ENCODE measurements around the gene HEXD. TPM values are rescaled to one million over a fixed set of nuclear protein-coding genes. Genes with fewer than 3 reads are reported as not detected.
"Not testable (repeated sequence)": the region's sequence is repeated elsewhere in the genome, so short reads cannot be mapped to it uniquely, and the experiment has no call there.

The HEXD gene
- polyA plus RNA-seq, 3 donors: 8.9 to 61.5 (median 12.7) TPM

GRCh38 chr17:82380860-82381702 lies 37.1 kb upstream of the HEXD start:
- no peak overlapping the region for H3K4me2 ChIP-seq (replicated peaks; ENCODE audit: extremely low read depth, low read length, poor library complexity, severe bottlenecking)
- Mint-ChIP-seq H3K4me1 (no peaks in the 10 kb centered on the region), H3K9me3 (peaks cover 0 to 7% (median 0%) of the 10 kb centered on the region in 7 donors), H3K36me3 (no peaks in the 10 kb centered on the region), H3K4me3 (peak overlapping the region in 1 of 2 donors; percentile 35), H3K27ac (peak overlapping the region in 1 of 7 donors; percentile 39), H3K27me3 (ENCODE audit: low read depth in 3 of 3) (peaks cover 31 to 67% (median 44%) of the 10 kb centered on the region in 3 donors)
- no peak for DNase-seq
- no peaks in the 10 kb centered on the region for H3K79me2 ChIP-seq (ENCODE audit: insufficient read depth, low read length)
- no peak overlapping the region for H2AFZ ChIP-seq (ENCODE audit: insufficient read depth, low read depth, low read length, poor library complexity, severe bottlenecking)
- H3K27ac ChIP-seq (ENCODE audit: low read depth in 1 of 2, low read length in 2 of 2): no peak overlapping the region
- no peak overlapping the region for H3K9ac ChIP-seq (ENCODE audit: insufficient read depth, low read length, poor library complexity, severe bottlenecking)
- WGBS (ENCODE audit: insufficient coverage): 83% methylated on average over 18 of the region's 23 CpGs
- no peak overlapping the region for H3K4me3 ChIP-seq (replicated peaks in 1 of 3; ENCODE audit: low read depth in 2 of 3, low read length in 3 of 3)
- H3K9me3 ChIP-seq (replicated peaks in 1 of 2; ENCODE audit: control insufficient read depth in 1 of 2, insufficient read depth in 1 of 2, low read length in 2 of 2): no peaks in the 10 kb centered on the region
- H3K27me3 ChIP-seq (ENCODE audit: control insufficient read depth in 2 of 2, insufficient read depth in 2 of 2, low read length in 2 of 2): peaks cover 0 to 29% of the 10 kb centered on the region in 2 donors
- intact Hi-C loops (cut with micrococcal nuclease): no loop called here
- TF ChIP-seq CTCF (IDR thresholded peaks at IDR 0.05): no peak
- no peaks in the 10 kb centered on the region for H4K20me1 ChIP-seq (ENCODE audit: insufficient read depth, low read length)
- no peaks in the 10 kb centered on the region for H3K4me1 ChIP-seq (ENCODE audit: control insufficient read depth in 1 of 2, insufficient read depth in 2 of 2, low read length in 2 of 2)
- no peaks in the 10 kb centered on the region for H3K36me3 ChIP-seq (replicated peaks in 1 of 2; ENCODE audit: control insufficient read depth in 1 of 2, insufficient read depth in 2 of 2, low read length in 2 of 2)

GRCh38 chr17:82381703-82382009 lies 36.5 kb upstream of the HEXD start:
- H3K27ac ChIP-seq (ENCODE audit: low read depth in 1 of 2, low read length in 2 of 2); H3K9ac ChIP-seq (ENCODE audit: insufficient read depth, low read length, poor library complexity, severe bottlenecking); H2AFZ ChIP-seq (ENCODE audit: insufficient read depth, low read depth, low read length, poor library complexity, severe bottlenecking); intact Hi-C loops (cut with micrococcal nuclease); H3K9me3 Mint-ChIP-seq; H3K4me2 ChIP-seq (replicated peaks; ENCODE audit: extremely low read depth, low read length, poor library complexity, severe bottlenecking); DNase-seq; H3K27ac Mint-ChIP-seq; H3K79me2 ChIP-seq (ENCODE audit: insufficient read depth, low read length); H4K20me1 ChIP-seq (ENCODE audit: insufficient read depth, low read length); H3K4me3 ChIP-seq (replicated peaks in 1 of 3; ENCODE audit: low read depth in 2 of 3, low read length in 3 of 3); H3K4me1 ChIP-seq (ENCODE audit: control insufficient read depth in 1 of 2, insufficient read depth in 2 of 2, low read length in 2 of 2); H3K36me3 ChIP-seq (replicated peaks in 1 of 2; ENCODE audit: control insufficient read depth in 1 of 2, insufficient read depth in 2 of 2, low read length in 2 of 2); H3K9me3 ChIP-seq (replicated peaks in 1 of 2; ENCODE audit: control insufficient read depth in 1 of 2, insufficient read depth in 1 of 2, low read length in 2 of 2); H3K4me1 Mint-ChIP-seq; H3K36me3 Mint-ChIP-seq: not testable (repeated sequence)
- peaks cover 0 to 31% of the 10 kb centered on the region in 2 donors for H3K27me3 ChIP-seq (ENCODE audit: control insufficient read depth in 2 of 2, insufficient read depth in 2 of 2, low read length in 2 of 2)
- whole genome bisulfite sequencing (ENCODE audit: insufficient coverage): 76% methylated on average over 7 of the region's 10 CpGs
- H3K4me3 Mint-ChIP-seq: peak overlapping the region in 1 of 2 donors; percentile 35
- H3K27me3 Mint-ChIP-seq (ENCODE audit: low read depth in 3 of 3): peaks cover 27 to 67% (median 45%) of the 10 kb centered on the region in 3 donors

DNA sequence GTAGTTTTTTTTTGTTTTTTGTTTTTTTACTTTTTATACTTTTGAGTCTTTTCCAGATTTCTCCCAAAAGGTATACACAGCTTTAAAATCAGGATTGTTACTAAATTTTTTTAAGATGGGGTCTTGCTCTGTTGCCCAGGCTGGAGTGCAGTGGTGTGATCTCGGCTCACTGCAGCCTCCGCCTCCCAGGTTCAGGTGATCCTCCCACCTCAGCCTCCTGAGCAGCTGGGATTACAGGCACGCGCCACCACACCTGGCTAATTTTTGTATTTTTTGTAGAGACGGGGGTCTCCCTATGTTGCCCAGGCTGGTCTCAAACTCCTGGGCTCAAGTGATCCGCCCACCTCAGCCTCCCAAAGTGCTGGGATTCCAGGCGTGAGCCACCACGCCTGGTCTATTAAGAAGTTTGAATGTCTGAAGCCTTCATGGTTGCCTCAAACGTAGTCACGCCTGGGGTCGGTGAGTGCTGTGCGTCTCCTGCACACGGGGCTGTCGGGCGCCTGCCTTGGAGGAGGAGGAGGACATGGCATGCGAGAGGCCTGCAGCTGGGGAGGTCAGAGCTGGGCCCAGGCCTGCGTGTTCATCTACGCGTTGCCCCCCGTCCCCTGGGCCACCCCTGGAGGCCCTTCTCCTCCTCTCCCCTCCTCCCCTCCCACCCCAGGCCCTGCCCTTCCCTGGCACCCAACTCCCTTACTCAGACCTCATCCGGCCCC lies 35.8 kb upstream of the HEXD start:
- H3K36me3 ChIP-seq (replicated peaks in 1 of 2; ENCODE audit: control insufficient read depth in 1 of 2, insufficient read depth in 2 of 2, low read length in 2 of 2); H3K9me3 ChIP-seq (replicated peaks in 1 of 2; ENCODE audit: control insufficient read depth in 1 of 2, insufficient read depth in 1 of 2, low read length in 2 of 2); H3K9ac ChIP-seq (ENCODE audit: insufficient read depth, low read length, poor library complexity, severe bottlenecking); H3K4me1 ChIP-seq (ENCODE audit: control insufficient read depth in 1 of 2, insufficient read depth in 2 of 2, low read length in 2 of 2); H3K79me2 ChIP-seq (ENCODE audit: insufficient read depth, low read length); H3K4me1 Mint-ChIP-seq; H3K4me3 ChIP-seq (replicated peaks in 1 of 3; ENCODE audit: low read depth in 2 of 3, low read length in 3 of 3); H3K36me3 Mint-ChIP-seq; H3K4me3 Mint-ChIP-seq; H3K9me3 Mint-ChIP-seq; intact Hi-C loops (cut with micrococcal nuclease); H3K4me2 ChIP-seq (replicated peaks; ENCODE audit: extremely low read depth, low read length, poor library complexity, severe bottlenecking); H4K20me1 ChIP-seq (ENCODE audit: insufficient read depth, low read length); H3K27ac ChIP-seq (ENCODE audit: low read depth in 1 of 2, low read length in 2 of 2); DNase-seq; H2AFZ ChIP-seq (ENCODE audit: insufficient read depth, low read depth, low read length, poor library complexity, severe bottlenecking); H3K27ac Mint-ChIP-seq: not testable (repeated sequence)
- H3K27me3 ChIP-seq (ENCODE audit: control insufficient read depth in 2 of 2, insufficient read depth in 2 of 2, low read length in 2 of 2): peaks cover 0 to 32% of the 10 kb centered on the region in 2 donors
- 89% methylated on average over 15 of the region's 21 CpGs for WGBS (ENCODE audit: insufficient coverage)
- peaks cover 30 to 66% (median 48%) of the 10 kb centered on the region in 3 donors for H3K27me3 Mint-ChIP-seq (ENCODE audit: low read depth in 3 of 3)
